K562 (cell line): Measurements from ENCODE around the gene ATP6V0C. TPM values are rescaled to one million over a fixed set of nuclear protein-coding genes. Genes with fewer than 3 reads are reported as not detected.

Experiments used
- BHLHE40 ChIP-seq: IDR thresholded peaks from 2 replicates; pipeline ENCODE4 v1.6.1; 2011; ENCODE audit warnings: low read length, improper control_type of control experiment
- CCNT2 ChIP-seq: IDR thresholded peaks from 2 replicates; pipeline ENCODE4 v1.6.1; 2011; ENCODE audit warnings: borderline replicate concordance, low read depth, mild to moderate bottlenecking, moderate library complexity, mixed read lengths, low read length; ENCODE audit not compliant: insufficient read length; ENCODE audit errors: extremely low read depth
- CEBPG ChIP-seq, 3 experiments: fragments of 200-800 bp in 1 of 3; sonication (Bioruptor generic) in 1 of 3; sonication (generic) in 1 of 3; formaldehyde crosslinking in 1 of 3; IDR thresholded peaks in 2 of 3; conservative IDR thresholded peaks in 1 of 3; 2 replicates each; pipeline versions ENCODE4 v1.6.1 to v1.8.0; 2016 to 2022; ENCODE audit warnings: missing compliant biosample characterization in 2 of 3, missing genetic modification characterization in 2 of 3, mild to moderate bottlenecking in 1 of 3, missing genetic modification reagents in 1 of 3
- CHCHD3 ChIP-seq: fragments of 250-450 bp; sonication (Bioruptor Pico); IDR thresholded peaks from 2 replicates; pipeline ENCODE4 v2.1.2; 2022; ENCODE audit warnings: mild to moderate bottlenecking
- DDX20 ChIP-seq: fragments of 450-650 bp; IDR thresholded peaks from 2 replicates; pipeline ENCODE4 v1.6.1; 2016; ENCODE audit warnings: missing genetic modification characterization, low read depth, mild to moderate bottlenecking, missing compliant biosample characterization, moderate library complexity
- ELF1 ChIP-seq: fragments of 200-800 bp; sonication (Bioruptor generic); IDR thresholded peaks from 2 replicates; pipeline ENCODE4 v1.6.1; 2016; ENCODE audit warnings: missing genetic modification characterization, missing compliant biosample characterization
- ELF4 ChIP-seq: fragments of 450-650 bp; formaldehyde crosslinking; IDR thresholded peaks from 2 replicates; pipeline ENCODE4 v1.4.0; 2022; ENCODE audit warnings: missing genetic modification characterization
- ETV1 ChIP-seq: fragments of 450-650 bp; conservative IDR thresholded peaks from 2 replicates; pipeline ENCODE4 v1.6.1; 2016; ENCODE audit warnings: missing genetic modification characterization, control low read depth, low read depth, missing compliant biosample characterization
- JUN ChIP-seq, 2 experiments: sonication (generic) in 1 of 2; formaldehyde crosslinking in 1 of 2; IDR thresholded peaks; 2 replicates each; pipeline versions ENCODE4 v1.6.1 to v1.8.0; 2012 to 2022; ENCODE audit warnings: borderline replicate concordance in 2 of 2, mild to moderate bottlenecking in 2 of 2, improper control_type of control experiment in 1 of 2, low read depth in 1 of 2, low read length in 1 of 2, missing genetic modification reagents in 1 of 2
- KDM4B ChIP-seq, 2 experiments: fragments of 450-650 bp in 1 of 2; sonication (generic) in 1 of 2; IDR thresholded peaks; 2 replicates each; pipeline ENCODE4 v1.6.1; 2016 to 2017; ENCODE audit warnings: borderline replicate concordance in 2 of 2, antibody characterized with exemption in 1 of 2, low read depth in 1 of 2, mild to moderate bottlenecking in 1 of 2
- KDM5B ChIP-seq: fragments of 200-600 bp; sonication (generic); IDR thresholded peaks from 2 replicates; pipeline ENCODE4 v1.6.1; 2012; ENCODE audit warnings: low read depth, mild to moderate bottlenecking, moderate library complexity, low read length, control low read depth, inconsistent platforms; ENCODE audit not compliant: insufficient replicate concordance
- MAX ChIP-seq: sonication (generic); formaldehyde crosslinking; IDR thresholded peaks from 2 replicates; pipeline ENCODE4 v1.9.0; 2022; ENCODE audit warnings: mild to moderate bottlenecking, missing genetic modification reagents
- MBD2 ChIP-seq: sonication (generic); IDR thresholded peaks from 2 replicates; pipeline ENCODE4 v1.6.1; 2016; ENCODE audit warnings: low read depth, borderline replicate concordance
- MYNN ChIP-seq, 2 experiments: sonication (generic); formaldehyde crosslinking in 1 of 2; IDR thresholded peaks; 2 replicates each; pipeline versions ENCODE4 v1.5.0 to v1.6.1; 2016 to 2020; ENCODE audit warnings: antibody characterized with exemption in 1 of 2, missing genetic modification reagents in 1 of 2
- NFATC3 ChIP-seq: fragments of 450-650 bp; IDR thresholded peaks from 2 replicates; pipeline ENCODE4 v1.6.1; 2017; ENCODE audit warnings: mild to moderate bottlenecking
- POLR2G ChIP-seq: fragments of 200-400 bp; formaldehyde crosslinking; IDR thresholded peaks from 2 replicates; pipeline ENCODE4 v1.6.1; 2017; ENCODE audit warnings: low read depth, mild to moderate bottlenecking, antibody characterized with exemption, low read length, moderate library complexity
- RBBP5 ChIP-seq: fragments of 200-600 bp; sonication (generic); IDR thresholded peaks from 2 replicates; pipeline ENCODE4 v1.6.1; 2012; ENCODE audit warnings: borderline replicate concordance, mild to moderate bottlenecking, low read length, control low read depth, inconsistent platforms; ENCODE audit not compliant: insufficient read depth, poor library complexity, severe bottlenecking
- USF1 ChIP-seq: sonication (generic); formaldehyde crosslinking; IDR thresholded peaks from 2 replicates; pipeline ENCODE4 v1.9.0; 2022; ENCODE audit warnings: mild to moderate bottlenecking, missing genetic modification reagents
- ZC3H11A ChIP-seq: IDR thresholded peaks from 2 replicates; pipeline ENCODE4 v1.6.1; 2012; ENCODE audit warnings: low read depth, low read length, improper control_type of control experiment
- ZFX ChIP-seq: sonication (generic); formaldehyde crosslinking; IDR thresholded peaks from 2 replicates; pipeline ENCODE4 v1.8.0; 2022; ENCODE audit warnings: mild to moderate bottlenecking, missing genetic modification reagents, moderate library complexity
- ZNF280B ChIP-seq: fragments of 250-450 bp; sonication (Bioruptor Pico); IDR thresholded peaks from 2 replicates; pipeline ENCODE4 v1.5.1; 2021; ENCODE audit warnings: mild to moderate bottlenecking
- ZNF316 ChIP-seq: fragments of 450-650 bp; IDR thresholded peaks from 2 replicates; pipeline ENCODE4 v1.6.1; 2016
- polyA plus RNA-seq, 8 experiments: library from polyadenylated mRNA; depleted of rRNA in 4 of 8; stranded (reverse) in 5 of 8; unstranded in 3 of 8; fragments of >200 nt; fragmentation: Nextera tagmentation in 2 of 8; fragmentation: Illumina TruSeq in 1 of 8; extraction: Ambion mirVana in 2 of 8; extraction: Trizol in 1 of 8; gene quantifications; 2 replicates each; pipeline versions ENCODE4 v1.2.1 to v1.2.3, GENCODE V29; 2011 to 2014; ENCODE audit warnings: inconsistent platforms in 1 of 8, missing spikeins in 1 of 8
- total RNA-seq, 7 experiments: library from RNA; depleted of rRNA in 6 of 7; stranded (reverse); fragments of >200 nt in 6 of 7; fragmentation: Illumina TruSeq in 2 of 7; extraction: Trizol in 2 of 7; gene quantifications; 2 replicates each; pipeline versions ENCODE4 v1.2.1 to v1.2.3, GENCODE V29; 2011 to 2021; ENCODE audit warnings: low replicate concordance in 1 of 7
- TF ChIP-seq, protein P1 (sequence below): sonication (generic); formaldehyde crosslinking; IDR thresholded peaks from 2 replicates; pipeline ENCODE4 v1.8.1; 2023; ENCODE audit warnings: mild to moderate bottlenecking, missing genetic modification reagents, moderate library complexity

The ATP6V0C gene
- total and polyA plus RNA-seq, 9 of the 15 experiments (the other 6 are each of a cell fraction or from before 2014, with no cell fraction given) = 2.9 to 228 (median 22.7) TPM

DNA sequence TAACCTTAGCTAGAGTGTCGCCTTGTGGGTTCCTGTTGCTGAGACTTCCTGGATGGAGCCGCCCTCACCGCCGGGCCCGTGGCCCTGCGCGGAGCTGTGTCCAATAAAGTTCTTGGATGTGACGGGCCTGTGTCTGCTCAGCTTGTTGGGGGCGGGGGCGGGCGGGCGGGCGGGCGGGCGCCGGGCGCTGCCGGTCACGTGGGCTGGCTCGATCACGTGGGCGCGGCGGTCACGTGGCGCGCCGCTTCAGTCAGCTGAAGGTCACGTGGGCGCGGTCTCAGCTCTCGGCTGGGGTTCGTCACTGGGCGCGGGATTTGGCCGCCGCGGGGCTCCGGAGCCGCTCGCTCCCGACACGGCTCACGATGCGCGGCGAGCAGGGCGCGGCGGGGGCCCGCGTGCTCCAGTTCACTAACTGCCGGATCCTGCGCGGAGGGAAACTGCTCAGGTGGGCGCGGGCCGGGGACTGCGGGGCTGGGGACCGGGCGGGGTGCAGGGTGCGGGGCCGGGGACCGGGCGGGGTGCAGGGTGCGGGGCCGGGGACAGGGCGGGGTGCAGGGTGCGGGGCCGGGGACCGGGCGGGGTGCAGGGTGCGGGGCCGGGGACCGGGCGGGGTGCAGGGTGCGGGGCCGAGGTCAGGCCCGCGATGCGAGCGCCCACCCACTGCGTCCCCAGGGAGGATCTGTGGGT lies 6.5 kb downstream of the ATP6V0C start, which contains the start of gene AMDHD2 (continued):
- peak; percentile 57; the same call in 1 of the 2 replicates for TF ChIP-seq MBD2
- TF ChIP-seq BHLHE40 = peak; percentile 98
- no peak for TF ChIP-seq ZNF280B
- peak; percentile 96 for TF ChIP-seq CCNT2
- no peak for TF ChIP-seq ETV1
- TF ChIP-seq JUN (IDR thresholded peaks at IDR 0.05; ENCODE audit: borderline replicate concordance, low read depth, low read length) = peak; percentile 62; the same call in 1 of the 2 replicates
- TF ChIP-seq JUN (CRISPR knock-in tag; IDR thresholded peaks at IDR 0.05; ENCODE audit: borderline replicate concordance) = no peak
- no peak for TF ChIP-seq ELF4 (CRISPR knock-in tag)
- no peak for TF ChIP-seq ZC3H11A
- peak; percentile 24 for TF ChIP-seq ZFX (CRISPR knock-in tag)
- peak in 1 of 2 experiments; percentile 89; a peak in 2 of 4 replicates for TF ChIP-seq KDM4B (IDR thresholded peaks at IDR 0.05; ENCODE audit: borderline replicate concordance in 2 of 2, low read depth in 1 of 2)
- TF ChIP-seq RBBP5 = peak; percentile 54
- TF ChIP-seq MAX (CRISPR knock-in tag) = peak; percentile 81
- peak; percentile 26 for TF ChIP-seq KDM5B
- peak; percentile 86 for TF ChIP-seq POLR2G
- TF ChIP-seq, protein P1, sequence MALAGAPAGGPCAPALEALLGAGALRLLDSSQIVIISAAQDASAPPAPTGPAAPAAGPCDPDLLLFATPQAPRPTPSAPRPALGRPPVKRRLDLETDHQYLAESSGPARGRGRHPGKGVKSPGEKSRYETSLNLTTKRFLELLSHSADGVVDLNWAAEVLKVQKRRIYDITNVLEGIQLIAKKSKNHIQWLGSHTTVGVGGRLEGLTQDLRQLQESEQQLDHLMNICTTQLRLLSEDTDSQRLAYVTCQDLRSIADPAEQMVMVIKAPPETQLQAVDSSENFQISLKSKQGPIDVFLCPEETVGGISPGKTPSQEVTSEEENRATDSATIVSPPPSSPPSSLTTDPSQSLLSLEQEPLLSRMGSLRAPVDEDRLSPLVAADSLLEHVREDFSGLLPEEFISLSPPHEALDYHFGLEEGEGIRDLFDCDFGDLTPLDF (CRISPR knock-in tag) = peak; percentile 71; the same call in 1 of the 2 replicates
- TF ChIP-seq ZNF316 = no peak
- peak; percentile 92 for TF ChIP-seq MYNN (IDR thresholded peaks at IDR 0.05)
- TF ChIP-seq MYNN (CRISPR knock-in tag; IDR thresholded peaks at IDR 0.05) = no peak
- TF ChIP-seq CEBPG (CRISPR knock-in tag; IDR thresholded peaks at IDR 0.05) = no peak
- no peak for TF ChIP-seq CEBPG (tag; conservative IDR thresholded peaks at IDR 0.05 in 1 of 2, IDR thresholded peaks at IDR 0.05 in 1 of 2)
- no peak for TF ChIP-seq NFATC3
- peak; percentile 95 for TF ChIP-seq USF1 (CRISPR knock-in tag)
- TF ChIP-seq DDX20 = no peak
- no peak for TF ChIP-seq CHCHD3 (CRISPR knock-in tag)
- peak; percentile 82 for TF ChIP-seq ELF1
